Neural cell (in vitro differentiated cells): Measurements from ENCODE around the gene DLK2. TPM values are rescaled to one million over a fixed set of nuclear protein-coding genes. Genes with fewer than 3 reads are reported as not detected.
"Not testable (repeated sequence)": the region's sequence is repeated elsewhere in the genome, so short reads cannot be mapped to it uniquely, and the experiment has no call there.

ENCODE experiments used
- H2AFZ ChIP-seq: fragments of 200-600, 300-800 bp; sonication (generic), shearing (Covaris generic); 2 replicates; pipeline ENCODE4 v1.6.0; 2014; ENCODE audit warnings: low read depth, mild to moderate bottlenecking, antibody characterized with exemption, low read length, moderate library complexity
- H3F3A ChIP-seq: fragments of 200-600 bp; shearing (Covaris generic); 2 replicates; pipeline ENCODE4 v1.6.1; 2016; ENCODE audit warnings: mild to moderate bottlenecking, moderate library complexity, mixed read lengths, antibody characterized with exemption, low read length; ENCODE audit not compliant: insufficient read depth, poor library complexity, severe bottlenecking
- H3K27ac ChIP-seq: fragments of 200-600, 300-800 bp; sonication (generic), shearing (Covaris generic); 2 replicates; pipeline ENCODE4 v1.5.1; 2014; ENCODE audit warnings: mild to moderate bottlenecking, low read length, moderate library complexity
- H3K27me3 ChIP-seq: fragments of 300-800, 200-600 bp; sonication (generic), shearing (Covaris generic); 2 replicates; pipeline ENCODE4 v1.6.0; 2014; ENCODE audit warnings: mild to moderate bottlenecking, low read depth, low read length, moderate library complexity; ENCODE audit not compliant: insufficient read depth
- H3K36me3 ChIP-seq: fragments of 300-800, 200-600 bp; sonication (generic), shearing (Covaris generic); 2 replicates; pipeline ENCODE4 v1.5.1; 2014; ENCODE audit warnings: mild to moderate bottlenecking, antibody characterized with exemption, low read length, moderate library complexity; ENCODE audit not compliant: insufficient read depth
- H3K4me2 ChIP-seq: fragments of 300-800, 200-600 bp; sonication (generic), shearing (Covaris generic); 2 replicates; pipeline ENCODE4 v1.6.0; 2014; ENCODE audit warnings: mild to moderate bottlenecking, low read length
- H3K4me3 ChIP-seq: fragments of 300-800, 200-600 bp; sonication (generic), shearing (Covaris generic); 2 replicates; pipeline ENCODE4 v1.5.1; 2014; ENCODE audit warnings: mild to moderate bottlenecking, low read length, moderate library complexity
- H3K79me2 ChIP-seq: fragments of 200-600 bp; shearing (Covaris generic); replicated peaks from 2 replicates; pipeline ENCODE4 v1.6.0; 2014; ENCODE audit warnings: mild to moderate bottlenecking, low read length, moderate library complexity; ENCODE audit not compliant: insufficient read depth
- H3K9ac ChIP-seq: fragments of 300-800, 200-600 bp; sonication (generic), shearing (Covaris generic); 2 replicates; pipeline ENCODE4 v1.6.1; 2016; ENCODE audit warnings: mild to moderate bottlenecking, low read length, mixed read lengths
- H3K9me2 ChIP-seq: fragments of 200-600 bp; shearing (Covaris generic); 2 replicates; pipeline ENCODE4 v1.6.1; 2016; ENCODE audit warnings: mild to moderate bottlenecking, low read length, mixed read lengths; ENCODE audit not compliant: insufficient read depth
- H3K9me3 ChIP-seq: fragments of 200-600, 300-800 bp; sonication (generic), shearing (Covaris generic); 2 replicates; pipeline ENCODE4 v1.6.1; 2016; ENCODE audit warnings: mild to moderate bottlenecking, mixed run types, low read length, moderate library complexity, mixed read lengths
- H4K20me1 ChIP-seq: fragments of 200-600 bp; shearing (Covaris generic); 2 replicates; pipeline ENCODE4 v1.6.1; 2016; ENCODE audit warnings: mild to moderate bottlenecking, mixed run types; ENCODE audit not compliant: insufficient read depth
- EP300 ChIP-seq: fragments of 450-650 bp; conservative IDR thresholded peaks from 2 replicates; pipeline ENCODE4 v1.6.1; 2014; ENCODE audit warnings: antibody characterized with exemption, mild to moderate bottlenecking, moderate library complexity; ENCODE audit not compliant: poor library complexity, severe bottlenecking
- EZH2 ChIP-seq: fragments of 200-600, 300-800 bp; shearing (Covaris generic), sonication (generic); IDR thresholded peaks from 2 replicates; pipeline ENCODE4 v1.6.1; 2014; ENCODE audit warnings: antibody characterized with exemption, low read length, borderline replicate concordance, mild to moderate bottlenecking; ENCODE audit not compliant: insufficient read depth, poor library complexity, severe bottlenecking
- MXI1 ChIP-seq: fragments of 450-650 bp; conservative IDR thresholded peaks from 2 replicates; pipeline ENCODE4 v1.6.1; 2014; ENCODE audit warnings: antibody characterized with exemption, mild to moderate bottlenecking; ENCODE audit not compliant: poor library complexity, severe bottlenecking
- POLR2AphosphoS5 ChIP-seq: IDR thresholded peaks from 2 replicates; pipeline ENCODE4 v1.6.1; 2012
- RAD21 ChIP-seq: fragments of 450-650 bp; conservative IDR thresholded peaks from 2 replicates; pipeline ENCODE4 v1.6.1; 2014; ENCODE audit warnings: antibody characterized with exemption, mild to moderate bottlenecking, moderate library complexity
- REST ChIP-seq: IDR thresholded peaks from 2 replicates; pipeline ENCODE4 v1.6.1; 2012; ENCODE audit warnings: borderline replicate concordance
- SMC3 ChIP-seq: fragments of 450-650 bp; conservative IDR thresholded peaks from 2 replicates; pipeline ENCODE4 v1.6.1; 2014; ENCODE audit warnings: antibody characterized with exemption, mild to moderate bottlenecking, moderate library complexity; ENCODE audit not compliant: poor library complexity
- TAF1 ChIP-seq: IDR thresholded peaks from 2 replicates; pipeline ENCODE4 v1.6.1; 2012; ENCODE audit warnings: low read depth
- polyA plus RNA-seq: library from polyadenylated mRNA; depleted of rRNA; stranded (reverse); fragments of >200 nt; gene quantifications from 2 replicates; pipeline ENCODE4 v1.2.3, GENCODE V29; 2014
- TF ChIP-seq, protein P1 (sequence below): fragments of 450-650 bp; IDR thresholded peaks from 2 replicates; pipeline ENCODE4 v1.5.1; 2014; ENCODE audit warnings: antibody characterized with exemption, mild to moderate bottlenecking, moderate library complexity; ENCODE audit not compliant: poor library complexity, severe bottlenecking

Gene DLK2
- polyA plus RNA-seq, 1 donor from 2014 or later, result 19.8 TPM

GRCh38 chr6:43461936-43462335, 6.6 kb upstream of the DLK2 start:
- H3F3A ChIP-seq, result no peaks in the 10 kb centered on the region
- no peaks in the 10 kb centered on the region for H3K9me3 ChIP-seq
- H2AFZ ChIP-seq, result no peak overlapping the region
- H3K27ac ChIP-seq, result no peak overlapping the region
- H3K4me2 ChIP-seq, result no peak overlapping the region
- no peaks in the 10 kb centered on the region for H3K9me2 ChIP-seq
- H3K79me2 ChIP-seq, result no peaks in the 10 kb centered on the region
- no peak overlapping the region for H3K9ac ChIP-seq
- H4K20me1 ChIP-seq, result no peaks in the 10 kb centered on the region
- TF ChIP-seq REST (no peak), EP300 (no peak), MXI1 (no peak), TAF1 (no peak), POLR2AphosphoS5 (no peak), RAD21 (no peak), EZH2 (no peak), SMC3 (no peak)
- TF ChIP-seq, protein P1, sequence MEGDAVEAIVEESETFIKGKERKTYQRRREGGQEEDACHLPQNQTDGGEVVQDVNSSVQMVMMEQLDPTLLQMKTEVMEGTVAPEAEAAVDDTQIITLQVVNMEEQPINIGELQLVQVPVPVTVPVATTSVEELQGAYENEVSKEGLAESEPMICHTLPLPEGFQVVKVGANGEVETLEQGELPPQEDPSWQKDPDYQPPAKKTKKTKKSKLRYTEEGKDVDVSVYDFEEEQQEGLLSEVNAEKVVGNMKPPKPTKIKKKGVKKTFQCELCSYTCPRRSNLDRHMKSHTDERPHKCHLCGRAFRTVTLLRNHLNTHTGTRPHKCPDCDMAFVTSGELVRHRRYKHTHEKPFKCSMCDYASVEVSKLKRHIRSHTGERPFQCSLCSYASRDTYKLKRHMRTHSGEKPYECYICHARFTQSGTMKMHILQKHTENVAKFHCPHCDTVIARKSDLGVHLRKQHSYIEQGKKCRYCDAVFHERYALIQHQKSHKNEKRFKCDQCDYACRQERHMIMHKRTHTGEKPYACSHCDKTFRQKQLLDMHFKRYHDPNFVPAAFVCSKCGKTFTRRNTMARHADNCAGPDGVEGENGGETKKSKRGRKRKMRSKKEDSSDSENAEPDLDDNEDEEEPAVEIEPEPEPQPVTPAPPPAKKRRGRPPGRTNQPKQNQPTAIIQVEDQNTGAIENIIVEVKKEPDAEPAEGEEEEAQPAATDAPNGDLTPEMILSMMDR, result no peak
- no peaks in the 10 kb centered on the region for H3K36me3 ChIP-seq
- H3K4me3 ChIP-seq, result no peak overlapping the region
- H3K27me3 ChIP-seq, result peaks cover 3% of the 10 kb centered on the region

- Histone ChIP-seq H3K9me3 (no peaks in the 10 kb centered on the region), H3K9ac (no peak overlapping the region), H3K36me3 (no peaks in the 10 kb centered on the region), H3K79me2 (no peaks in the 10 kb centered on the region), H3K4me3 (no peak overlapping the region), H3K27me3 (peaks cover 3% of the 10 kb centered on the region), H4K20me1 (no peaks in the 10 kb centered on the region), H2AFZ (no peak overlapping the region), H3K4me2 (no peak overlapping the region), H3K9me2 (no peaks in the 10 kb centered on the region), H3F3A (no peaks in the 10 kb centered on the region), H3K27ac (no peak overlapping the region)
- no peak for TF ChIP-seq POLR2AphosphoS5
- no peak for TF ChIP-seq MXI1
These were observed 4.7 kb upstream of the DLK2 start for GRCh38 chr6:43460032-43460431.

DNA sequence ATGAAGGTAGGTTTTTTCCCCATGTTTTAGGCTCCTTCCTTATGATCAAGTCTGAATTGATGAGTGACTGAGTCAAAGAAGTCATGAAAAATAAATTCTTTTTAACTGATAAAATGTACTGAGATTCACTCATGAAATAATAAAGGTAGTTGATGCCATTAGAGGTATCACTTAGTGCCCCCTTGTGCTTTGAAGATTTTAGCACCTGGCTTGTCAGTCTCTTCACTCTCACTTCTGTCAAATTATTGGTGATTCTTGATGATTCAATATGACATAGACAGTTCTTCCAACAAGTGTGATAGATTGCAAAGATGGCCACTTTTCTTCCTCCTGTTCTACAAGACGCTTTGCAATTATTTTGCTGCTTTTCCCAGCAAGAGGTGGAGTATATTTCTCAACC, 4.2 kb upstream of the DLK2 start:
- H4K20me1 ChIP-seq, result no peaks in the 10 kb centered on the region
- no peak overlapping the region for H3K4me3 ChIP-seq
- no peaks in the 10 kb centered on the region for H3K36me3 ChIP-seq
- no peaks in the 10 kb centered on the region for H3K9me2 ChIP-seq
- H3F3A ChIP-seq, result no peaks in the 10 kb centered on the region
- H3K9me3 ChIP-seq, result no peaks in the 10 kb centered on the region
- H3K27ac ChIP-seq, result no peak overlapping the region
- H3K4me2 ChIP-seq, result no peak overlapping the region
- H3K79me2 ChIP-seq, result no peaks in the 10 kb centered on the region
- H2AFZ ChIP-seq, result no peak overlapping the region
- peaks cover 3% of the 10 kb centered on the region for H3K27me3 ChIP-seq
- no peak overlapping the region for H3K9ac ChIP-seq
- TF ChIP-seq SMC3, result no peak

DNA sequence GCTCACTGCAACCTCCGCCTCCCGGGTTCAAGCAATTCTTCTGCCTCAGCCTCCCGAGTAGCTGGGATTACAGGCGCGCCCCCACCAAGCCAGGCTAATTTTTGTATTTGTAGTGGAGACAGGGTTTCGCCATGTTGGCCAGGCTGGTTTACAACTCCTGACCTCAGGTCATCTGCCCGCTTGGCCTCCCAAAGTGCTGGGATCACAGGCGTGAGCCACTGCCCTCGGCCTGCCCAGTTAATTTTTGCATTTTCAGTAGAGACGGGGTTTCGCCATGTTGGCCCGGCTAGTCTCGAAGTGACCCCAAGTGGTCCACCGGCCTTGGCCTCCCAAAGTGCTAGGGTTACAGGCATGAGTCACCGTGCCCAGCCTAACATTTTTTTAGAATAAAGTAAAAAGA, 2.8 kb upstream of the DLK2 start:
- H3K4me2 ChIP-seq, H3K27ac ChIP-seq, H4K20me1 ChIP-seq, H3K9me2 ChIP-seq, H3F3A ChIP-seq, H3K4me3 ChIP-seq, H3K79me2 ChIP-seq, H3K27me3 ChIP-seq, H3K36me3 ChIP-seq, H2AFZ ChIP-seq, H3K9me3 ChIP-seq, H3K9ac ChIP-seq: not testable (repeated sequence)
